Liver (tissue), 3 donors: Measurements from ENCODE around the gene SLC24A1.

Experiments
- RAD21 ChIP-seq, 2 donors: IDR thresholded peaks; 2 replicates each; pipeline ENCODE4 v1.6.1; 2016; ENCODE audit warnings: antibody characterized with exemption in 2 of 2, mild to moderate bottlenecking in 2 of 2
- TF ChIP-seq, protein P1 (sequence below): fragments of 150-350 bp; IDR thresholded peaks from 2 replicates; pipeline ENCODE4 v1.5.1; 2017; ENCODE audit warnings: improper control_type of control experiment, low read depth, low read length; ENCODE audit not compliant: missing input control
- donor health status: healthy.
- donor health status: healthy.

DNA sequence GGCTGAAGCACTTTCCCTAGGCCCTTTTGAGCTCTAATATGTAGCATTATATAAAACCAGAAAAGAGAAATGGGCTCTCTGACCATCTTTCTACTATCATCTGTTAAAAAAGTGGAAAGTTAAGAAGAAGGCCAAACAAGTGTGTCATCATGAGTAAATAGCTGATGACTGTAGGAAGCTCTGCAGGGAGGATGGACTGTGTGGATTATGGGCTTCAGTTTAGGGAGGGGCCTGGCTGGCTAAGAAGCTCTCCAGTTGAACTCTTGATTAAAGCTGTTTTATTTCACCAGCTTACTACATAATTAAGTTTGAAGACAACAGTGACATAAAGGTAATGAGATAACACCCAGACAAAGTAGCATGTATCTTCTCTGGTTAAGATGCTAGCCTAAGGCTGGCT, 41.5 kb upstream of the SLC24A1 start:
- TF ChIP-seq, protein P1, sequence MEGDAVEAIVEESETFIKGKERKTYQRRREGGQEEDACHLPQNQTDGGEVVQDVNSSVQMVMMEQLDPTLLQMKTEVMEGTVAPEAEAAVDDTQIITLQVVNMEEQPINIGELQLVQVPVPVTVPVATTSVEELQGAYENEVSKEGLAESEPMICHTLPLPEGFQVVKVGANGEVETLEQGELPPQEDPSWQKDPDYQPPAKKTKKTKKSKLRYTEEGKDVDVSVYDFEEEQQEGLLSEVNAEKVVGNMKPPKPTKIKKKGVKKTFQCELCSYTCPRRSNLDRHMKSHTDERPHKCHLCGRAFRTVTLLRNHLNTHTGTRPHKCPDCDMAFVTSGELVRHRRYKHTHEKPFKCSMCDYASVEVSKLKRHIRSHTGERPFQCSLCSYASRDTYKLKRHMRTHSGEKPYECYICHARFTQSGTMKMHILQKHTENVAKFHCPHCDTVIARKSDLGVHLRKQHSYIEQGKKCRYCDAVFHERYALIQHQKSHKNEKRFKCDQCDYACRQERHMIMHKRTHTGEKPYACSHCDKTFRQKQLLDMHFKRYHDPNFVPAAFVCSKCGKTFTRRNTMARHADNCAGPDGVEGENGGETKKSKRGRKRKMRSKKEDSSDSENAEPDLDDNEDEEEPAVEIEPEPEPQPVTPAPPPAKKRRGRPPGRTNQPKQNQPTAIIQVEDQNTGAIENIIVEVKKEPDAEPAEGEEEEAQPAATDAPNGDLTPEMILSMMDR, result no peak
- no peak for TF ChIP-seq RAD21 (IDR thresholded peaks at IDR 0.05)
